BLaER1 treated with 17β-estradiol and CSF1 and Interleukin-3, amounts not matched to agents 10 nM and 100 nM (cell line): ENCODE measurements around the gene WDR82.
A peak's percentile ranks its signal among the peaks of the same experiment; 100 is the strongest.
"Not testable (repeated sequence)": the region's sequence is repeated elsewhere in the genome, so short reads cannot be mapped to it uniquely, and the experiment has no call there.

Source experiments
- H3K27ac ChIP-seq, 11 experiments: shearing (Covaris generic); formaldehyde crosslinking; 2 replicates each; pipeline ENCODE4 v1.8.1; 2022
- H3K27me3 ChIP-seq, 11 experiments: shearing (Covaris generic); formaldehyde crosslinking; 2 replicates each; pipeline ENCODE4 v1.8.1; 2022
- H3K36me3 ChIP-seq, 11 experiments: shearing (Covaris generic); formaldehyde crosslinking; 2 replicates each; pipeline ENCODE4 v1.8.1; 2022
- H3K4me1 ChIP-seq, 10 experiments: shearing (Covaris generic); formaldehyde crosslinking; 2 replicates each; pipeline ENCODE4 v1.8.1; 2022
- H3K4me2 ChIP-seq, 11 experiments: shearing (Covaris generic); formaldehyde crosslinking; 2 replicates each; pipeline ENCODE4 v1.8.1; 2022
- H3K4me3 ChIP-seq, 10 experiments: shearing (Covaris generic); formaldehyde crosslinking; 2 replicates each; pipeline ENCODE4 v1.8.1; 2022
- H3K9ac ChIP-seq, 11 experiments: shearing (Covaris generic); formaldehyde crosslinking; 2 replicates each; pipeline ENCODE4 v1.8.1; 2022
- H3K9me3 ChIP-seq, 11 experiments: shearing (Covaris generic); formaldehyde crosslinking; replicated peaks in 1 of 11; 2 replicates each; pipeline ENCODE4 v1.8.1; 2022
- H4K20me1 ChIP-seq, 11 experiments: shearing (Covaris generic); formaldehyde crosslinking; 2 replicates each; pipeline ENCODE4 v1.8.1; 2022
- Cebpa-rat ChIP-seq, 11 experiments: shearing (Covaris generic); IDR thresholded peaks; 2 replicates each; pipeline ENCODE4 v1.8.1; 2022

Gene WDR82

GRCh38 chr3:52277071-52277964 is 1.1 kb downstream of the WDR82 start:
- peak overlapping the region; percentile 82 to 99 (median 97) for H3K4me2 ChIP-seq
- peaks cover 50 to 57% (median 54%) of the 10 kb centered on the region in 11 experiments for H4K20me1 ChIP-seq
- H3K36me3 ChIP-seq = peaks cover 30 to 45% (median 40%) of the 10 kb centered on the region in 11 experiments
- peak overlapping the region; percentile 95 to 100 (median 99) for H3K27ac ChIP-seq
- peaks cover 56 to 74% (median 65%) of the 10 kb centered on the region in 10 experiments for H3K4me1 ChIP-seq
- peak overlapping the region; percentile 98 to 100 (median 99) for H3K9ac ChIP-seq
- no peaks in the 10 kb centered on the region for H3K9me3 ChIP-seq
- peak overlapping the region; percentile 72 to 94 (median 82) for H3K4me3 ChIP-seq
- no peaks in the 10 kb centered on the region for H3K27me3 ChIP-seq
- TF ChIP-seq Cebpa-rat (IDR thresholded peaks at IDR 0.05) = no peak

GRCh38 chr3:52274781-52275180 is 3.7 kb downstream of the WDR82 start:
- H3K4me2 ChIP-seq = peak overlapping the region; percentile 82 to 99 (median 97)
- peaks cover 56 to 80% (median 76%) of the 10 kb centered on the region in 10 experiments for H3K4me1 ChIP-seq
- peak overlapping the region in 1 of 11 experiments; percentile 19; a peak in 1 of 22 replicates for H3K27ac ChIP-seq
- peak overlapping the region in 3 of 11 experiments; percentile 14 to 99 (median 31); a peak in 5 of 22 replicates for H3K9ac ChIP-seq
- H4K20me1 ChIP-seq = peaks cover 70 to 82% (median 80%) of the 10 kb centered on the region in 11 experiments
- not testable (repeated sequence) for H3K27me3 ChIP-seq, H3K4me3 ChIP-seq, H3K9me3 ChIP-seq
- H3K36me3 ChIP-seq = peaks cover 30 to 71% (median 65%) of the 10 kb centered on the region in 11 experiments

GRCh38 chr3:52272831-52273230 is 5.6 kb downstream of the WDR82 start:
- Histone ChIP-seq H3K9me3 (no peaks in the 10 kb centered on the region), H3K36me3 (peaks cover 48 to 90% (median 85%) of the 10 kb centered on the region in 11 experiments), H3K27me3 (no peaks in the 10 kb centered on the region), H3K27ac (peak overlapping the region in 2 of 11 experiments; percentile 2 to 30; a peak in 2 of 22 replicates), H3K9ac (peak overlapping the region in 3 of 11 experiments; percentile 12 to 41 (median 16); a peak in 3 of 22 replicates), H3K4me3 (no peak overlapping the region), H4K20me1 (peaks cover 88 to 100% (median 99%) of the 10 kb centered on the region in 11 experiments), H3K4me2 (peak overlapping the region in 9 of 11 experiments; percentile 16 to 99 (median 21); a peak in 11 of 22 replicates), H3K4me1 (peaks cover 46 to 90% (median 66%) of the 10 kb centered on the region in 10 experiments)
- no peak for TF ChIP-seq Cebpa-rat (IDR thresholded peaks at IDR 0.05)

- H3K4me3 ChIP-seq, H3K27me3 ChIP-seq, H3K9me3 ChIP-seq: not testable (repeated sequence)
- Histone ChIP-seq H3K9ac (peak overlapping the region in 4 of 11 experiments; percentile 4 to 50 (median 16); a peak in 3 of 22 replicates), H3K4me1 (peaks cover 46 to 96% (median 66%) of the 10 kb centered on the region in 10 experiments), H4K20me1 (peaks cover 89 to 100% (median 100%) of the 10 kb centered on the region in 11 experiments), H3K4me2 (peak overlapping the region in 7 of 11 experiments; percentile 0 to 99 (median 57); a peak in 10 of 22 replicates), H3K27ac (peak overlapping the region in 4 of 11 experiments; percentile 1 to 36 (median 28); a peak in 4 of 22 replicates), H3K36me3 (peaks cover 54 to 97% (median 91%) of the 10 kb centered on the region in 11 experiments)
These were observed 6.3 kb downstream of the WDR82 start for GRCh38 chr3:52272172-52272571.

- no peaks in the 10 kb centered on the region for H3K27me3 ChIP-seq
- H3K4me3 ChIP-seq = peak overlapping the region in 1 of 10 experiments; percentile 12; a peak in 2 of 20 replicates
- no peak for TF ChIP-seq Cebpa-rat (IDR thresholded peaks at IDR 0.05)
- no peaks in the 10 kb centered on the region for H3K9me3 ChIP-seq
- H3K36me3 ChIP-seq = peaks cover 69 to 100% (median 100%) of the 10 kb centered on the region in 11 experiments
- peak overlapping the region in 6 of 11 experiments; percentile 11 to 70 (median 55); a peak in 9 of 22 replicates for H3K9ac ChIP-seq
- peaks cover 85 to 100% (median 98%) of the 10 kb centered on the region in 11 experiments for H4K20me1 ChIP-seq
- H3K4me2 ChIP-seq = peak overlapping the region in 7 of 11 experiments; percentile 24 to 99 (median 57); a peak in 14 of 22 replicates
- peak overlapping the region in 7 of 11 experiments; percentile 26 to 84 (median 64); a peak in 13 of 22 replicates for H3K27ac ChIP-seq
- H3K4me1 ChIP-seq = peaks cover 31 to 86% (median 52%) of the 10 kb centered on the region in 10 experiments
These were observed 8.1 kb downstream of the WDR82 start for GRCh38 chr3:52270252-52270754.

- Histone ChIP-seq H3K9ac (peak overlapping the region in 4 of 11 experiments; percentile 47 to 70 (median 66); a peak in 8 of 22 replicates), H3K27me3 (no peaks in the 10 kb centered on the region), H3K9me3 (no peaks in the 10 kb centered on the region), H4K20me1 (peaks cover 82 to 100% (median 98%) of the 10 kb centered on the region in 11 experiments), H3K36me3 (peaks cover 69 to 100% (median 100%) of the 10 kb centered on the region in 11 experiments), H3K27ac (peak overlapping the region in 7 of 11 experiments; percentile 26 to 84 (median 64); a peak in 11 of 22 replicates), H3K4me3 (no peak overlapping the region), H3K4me1 (peaks cover 25 to 86% (median 47%) of the 10 kb centered on the region in 10 experiments), H3K4me2 (peak overlapping the region in 6 of 11 experiments; percentile 33 to 99 (median 70); a peak in 11 of 22 replicates)
- TF ChIP-seq Cebpa-rat (IDR thresholded peaks at IDR 0.05) = no peak
These were observed 8.7 kb downstream of the WDR82 start for GRCh38 chr3:52269776-52270175.

GRCh38 chr3:52268036-52268435 is 10.4 kb downstream of the WDR82 start:
- Histone ChIP-seq H3K27ac (peak overlapping the region in 1 of 11 experiments; percentile 65; a peak in 2 of 22 replicates), H3K36me3 (peaks cover 71 to 100% (median 100%) of the 10 kb centered on the region in 11 experiments), H3K27me3 (no peaks in the 10 kb centered on the region), H3K4me1 (peaks cover 14 to 86% (median 33%) of the 10 kb centered on the region in 10 experiments; a peak in 19 of 20 replicates), H3K4me3 (no peak overlapping the region), H4K20me1 (peaks cover 82 to 100% (median 98%) of the 10 kb centered on the region in 11 experiments), H3K9me3 (no peaks in the 10 kb centered on the region), H3K4me2 (peak overlapping the region in 1 of 11 experiments; percentile 94; a peak in 2 of 22 replicates), H3K9ac (0 out of 22 replicates have a peak overlapping the region, but pooled peaks of 1 of the 11 experiments have one; percentile 68)
- TF ChIP-seq Cebpa-rat (IDR thresholded peaks at IDR 0.05) = no peak

GRCh38 chr3:52265387-52265786 is 13.1 kb downstream of the WDR82 start:
- H3K4me2 ChIP-seq = no peak overlapping the region; a peak in 1 of 22 replicates
- TF ChIP-seq Cebpa-rat (IDR thresholded peaks at IDR 0.05) = no peak
- no peak overlapping the region for H3K9ac ChIP-seq
- peaks cover 73 to 100% (median 98%) of the 10 kb centered on the region in 11 experiments for H4K20me1 ChIP-seq
- no peaks in the 10 kb centered on the region for H3K27me3 ChIP-seq
- no peak overlapping the region for H3K4me3 ChIP-seq
- no peak overlapping the region for H3K27ac ChIP-seq
- H3K36me3 ChIP-seq = peaks cover 92 to 100% (median 100%) of the 10 kb centered on the region in 11 experiments
- no peaks in the 10 kb centered on the region for H3K9me3 ChIP-seq
- peaks cover 0 to 68% (median 8%) of the 10 kb centered on the region in 10 experiments; a peak in 17 of 20 replicates for H3K4me1 ChIP-seq
